Erythroblast (primary cell): ENCODE results near the gene NAA35.

Experiments
- GATA1 ChIP-seq: IDR thresholded peaks from 2 replicates; pipeline ENCODE4 v1.6.1; 2011; ENCODE audit warnings: low read depth, mild to moderate bottlenecking, control low read depth, low read length, moderate library complexity
- POLR2A ChIP-seq: IDR thresholded peaks from 2 replicates; pipeline ENCODE4 v1.6.1; 2011; ENCODE audit warnings: mild to moderate bottlenecking, low read length

- no peak for TF ChIP-seq POLR2A
- TF ChIP-seq GATA1, result no peak
These were observed 42.6 kb upstream of the NAA35 start for GRCh38 chr9:85898332-85898731.
